Liver (tissue), 9 donors: ENCODE measurements around the gene PRDM1. TPM values are rescaled to one million over a fixed set of nuclear protein-coding genes. Genes with fewer than 3 reads are reported as not detected.

Experiments
- DNase-seq: peaks from one replicate; pipeline ENCODE4 v3.0.0-alpha.2; 2017; ENCODE audit warnings: low spot score
- H3K27ac ChIP-seq, 2 donors: one replicate each; pipeline ENCODE4 v1.7.0; 2013; ENCODE audit warnings: inconsistent platforms in 2 of 2, low read length in 2 of 2, control low read depth in 1 of 2, low read depth in 1 of 2, mild to moderate bottlenecking in 1 of 2
- H3K27me3 ChIP-seq, 4 donors: one replicate each; pipeline versions ENCODE4 v1.6.1 to v1.7.0; 2013; ENCODE audit warnings: low read length in 3 of 4, inconsistent platforms in 1 of 4, mild to moderate bottlenecking in 1 of 4, moderate library complexity in 1 of 4; ENCODE audit not compliant: control insufficient read depth in 4 of 4, insufficient read depth in 4 of 4
- H3K36me3 ChIP-seq, 4 donors: one replicate each; pipeline versions ENCODE4 v1.6.1 to v1.7.0; 2013; ENCODE audit warnings: low read length in 3 of 4, mild to moderate bottlenecking in 3 of 4, low read depth in 1 of 4, moderate library complexity in 1 of 4; ENCODE audit not compliant: control insufficient read depth in 4 of 4, insufficient read depth in 3 of 4
- H3K4me1 ChIP-seq, 4 donors: one replicate each; pipeline versions ENCODE4 v1.6.1 to v1.7.0; 2013; ENCODE audit warnings: low read length in 3 of 4, mild to moderate bottlenecking in 3 of 4, moderate library complexity in 1 of 4; ENCODE audit not compliant: control insufficient read depth in 4 of 4, insufficient read depth in 4 of 4
- H3K4me3 ChIP-seq, 3 donors: one replicate each; pipeline versions ENCODE4 v1.6.1 to v1.7.0; 2013; ENCODE audit warnings: low read length in 3 of 3, control low read depth in 1 of 3, low read depth in 1 of 3, mild to moderate bottlenecking in 1 of 3
- H3K9ac ChIP-seq, 2 donors: one replicate each; pipeline ENCODE4 v1.7.0; 2013; ENCODE audit warnings: low read length in 2 of 2, mild to moderate bottlenecking in 2 of 2, moderate library complexity in 2 of 2, control low read depth in 1 of 2, low read depth in 1 of 2
- H3K9me3 ChIP-seq, 4 donors: one replicate each; pipeline versions ENCODE4 v1.6.1 to v1.7.0; 2013; ENCODE audit warnings: low read length in 3 of 4; ENCODE audit not compliant: control insufficient read depth in 4 of 4
- EGR1 ChIP-seq, 2 donors: IDR thresholded peaks; 2 replicates each; pipeline ENCODE4 v1.6.1; 2016 to 2018; ENCODE audit warnings: antibody characterized with exemption in 2 of 2, low read depth in 2 of 2
- FOXA1 ChIP-seq: IDR thresholded peaks from 2 replicates; pipeline ENCODE4 v1.6.1; 2016; ENCODE audit warnings: antibody characterized with exemption
- FOXA2 ChIP-seq: IDR thresholded peaks from 2 replicates; pipeline ENCODE4 v1.6.1; 2016; ENCODE audit warnings: antibody characterized with exemption
- GABPA ChIP-seq, 2 donors: IDR thresholded peaks in 1 of 2; conservative IDR thresholded peaks in 1 of 2; 2 replicates each; pipeline ENCODE4 v1.6.1; 2016; ENCODE audit warnings: antibody characterized with exemption in 2 of 2, mild to moderate bottlenecking in 1 of 2, moderate library complexity in 1 of 2
- HNF4A ChIP-seq, 2 donors: conservative IDR thresholded peaks; 2 replicates each; pipeline ENCODE4 v1.6.1; 2016; ENCODE audit warnings: antibody characterized with exemption in 2 of 2, mild to moderate bottlenecking in 2 of 2
- HNF4G ChIP-seq: IDR thresholded peaks from 2 replicates; pipeline ENCODE4 v1.6.1; 2016; ENCODE audit warnings: antibody characterized with exemption
- JUND ChIP-seq, 2 donors: IDR thresholded peaks; 2 replicates each; pipeline ENCODE4 v1.6.1; 2016; ENCODE audit warnings: antibody characterized with exemption in 2 of 2
- NR2F2 ChIP-seq: IDR thresholded peaks from 2 replicates; pipeline ENCODE4 v1.6.1; 2016; ENCODE audit warnings: antibody characterized with exemption
- RXRA ChIP-seq, 2 donors: IDR thresholded peaks; 2 replicates each; pipeline ENCODE4 v1.6.1; 2017 to 2018; ENCODE audit warnings: antibody characterized with exemption in 2 of 2, mild to moderate bottlenecking in 1 of 2
- SP1 ChIP-seq: IDR thresholded peaks from 2 replicates; pipeline ENCODE4 v1.6.1; 2018; ENCODE audit warnings: antibody characterized with exemption, mild to moderate bottlenecking
- TAF1 ChIP-seq: conservative IDR thresholded peaks from 2 replicates; pipeline ENCODE4 v1.6.1; 2016; ENCODE audit warnings: antibody characterized with exemption, mild to moderate bottlenecking
- YY1 ChIP-seq: IDR thresholded peaks from 2 replicates; pipeline ENCODE4 v1.6.1; 2016; ENCODE audit warnings: antibody characterized with exemption, mild to moderate bottlenecking
- WGBS: extraction: QIAGEN DNeasy Blood & Tissue Kit; methylation state at CpG from one replicate; pipeline ENCODE4 v1.1.7; 2013; 5-methylcytosine and 5-hydroxymethylcytosine counted together
- polyA plus RNA-seq, 2 donors: library from polyadenylated mRNA; stranded (reverse) in 1 of 2; unstranded in 1 of 2; fragments of 200-250 nt in 1 of 2; fragments of >200 nt in 1 of 2; fragmentation: Nextera tagmentation in 1 of 2; extraction: Ambion mirVana in 1 of 2; gene quantifications; one replicate each; pipeline versions ENCODE4 v1.2.1 to v1.2.3, GENCODE V29; 2013 to 2015
- total RNA-seq, 2 donors: library from RNA; depleted of rRNA; stranded (reverse); fragments of >200 nt; gene quantifications; one replicate each; pipeline ENCODE4 v1.2.3, GENCODE V29; 2014
- TF ChIP-seq, protein P1 (sequence below): IDR thresholded peaks from 2 replicates; pipeline ENCODE4 v1.6.1; 2016; ENCODE audit warnings: antibody characterized with exemption
- TF ChIP-seq, protein P2 (sequence below): IDR thresholded peaks from 2 replicates; pipeline ENCODE4 v1.6.1; 2016; ENCODE audit warnings: antibody characterized with exemption
- TF ChIP-seq, protein P3 (sequence below): IDR thresholded peaks from 2 replicates; pipeline ENCODE4 v1.6.1; 2016; ENCODE audit warnings: antibody characterized with exemption
- TF ChIP-seq, protein P4 (sequence below): fragments of 150-350 bp; IDR thresholded peaks from 2 replicates; pipeline ENCODE4 v1.5.1; 2017; ENCODE audit warnings: improper control_type of control experiment, low read depth, low read length; ENCODE audit not compliant: missing input control
- TF ChIP-seq, protein P5 (sequence below): IDR thresholded peaks from 2 replicates; pipeline ENCODE4 v1.6.1; 2016; ENCODE audit warnings: antibody characterized with exemption, mild to moderate bottlenecking
- donor health status: healthy.
- donor health status: healthy.
- donor health status: healthy.
- donor health status: healthy.
- donor health status: healthy.

Gene PRDM1
- total and polyA plus RNA-seq, 4 donors = 0.37 to 2.8 (median 0.65) TPM

DNA sequence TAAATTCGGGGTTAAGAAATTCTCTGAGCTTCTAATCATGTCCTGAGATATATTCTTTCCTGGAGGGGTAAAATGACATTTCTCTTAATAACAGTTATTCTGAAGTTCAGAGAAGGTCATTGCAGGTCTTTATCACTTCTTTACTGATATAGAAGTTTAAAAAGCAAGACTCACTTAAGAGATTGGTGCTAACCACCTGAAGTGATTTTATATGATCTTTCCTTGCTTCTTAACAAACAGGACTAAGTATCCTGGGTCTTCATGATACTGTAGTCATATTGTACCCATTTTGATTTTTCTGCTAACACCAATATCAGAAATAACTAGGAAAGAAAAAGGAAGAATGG is 39.3 kb upstream of the PRDM1 start:
- Histone ChIP-seq H3K36me3 (no peaks in the 10 kb centered on the region), H3K4me1 (no peaks in the 10 kb centered on the region), H3K9ac (no peak overlapping the region), H3K4me3 (no peak overlapping the region), H3K27me3 (peaks cover 0 to 8% (median 4%) of the 10 kb centered on the region in 4 donors), H3K9me3 (no peaks in the 10 kb centered on the region), H3K27ac (no peak overlapping the region)
- TF ChIP-seq FOXA2 (no peak), EGR1 (IDR thresholded peaks at IDR 0.05; ENCODE audit: low read depth in 2 of 2) (no peak), HNF4A (conservative IDR thresholded peaks at IDR 0.05) (no peak), RXRA (IDR thresholded peaks at IDR 0.05) (no peak), YY1 (no peak), SP1 (no peak)
- TF ChIP-seq, protein P1, sequence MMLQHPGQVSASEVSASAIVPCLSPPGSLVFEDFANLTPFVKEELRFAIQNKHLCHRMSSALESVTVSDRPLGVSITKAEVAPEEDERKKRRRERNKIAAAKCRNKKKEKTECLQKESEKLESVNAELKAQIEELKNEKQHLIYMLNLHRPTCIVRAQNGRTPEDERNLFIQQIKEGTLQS = no peak
- TF ChIP-seq, protein P2, sequence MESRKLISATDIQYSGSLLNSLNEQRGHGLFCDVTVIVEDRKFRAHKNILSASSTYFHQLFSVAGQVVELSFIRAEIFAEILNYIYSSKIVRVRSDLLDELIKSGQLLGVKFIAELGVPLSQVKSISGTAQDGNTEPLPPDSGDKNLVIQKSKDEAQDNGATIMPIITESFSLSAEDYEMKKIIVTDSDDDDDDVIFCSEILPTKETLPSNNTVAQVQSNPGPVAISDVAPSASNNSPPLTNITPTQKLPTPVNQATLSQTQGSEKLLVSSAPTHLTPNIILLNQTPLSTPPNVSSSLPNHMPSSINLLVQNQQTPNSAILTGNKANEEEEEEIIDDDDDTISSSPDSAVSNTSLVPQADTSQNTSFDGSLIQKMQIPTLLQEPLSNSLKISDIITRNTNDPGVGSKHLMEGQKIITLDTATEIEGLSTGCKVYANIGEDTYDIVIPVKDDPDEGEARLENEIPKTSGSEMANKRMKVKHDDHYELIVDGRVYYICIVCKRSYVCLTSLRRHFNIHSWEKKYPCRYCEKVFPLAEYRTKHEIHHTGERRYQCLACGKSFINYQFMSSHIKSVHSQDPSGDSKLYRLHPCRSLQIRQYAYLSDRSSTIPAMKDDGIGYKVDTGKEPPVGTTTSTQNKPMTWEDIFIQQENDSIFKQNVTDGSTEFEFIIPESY = no peak
- TF ChIP-seq, protein P3, sequence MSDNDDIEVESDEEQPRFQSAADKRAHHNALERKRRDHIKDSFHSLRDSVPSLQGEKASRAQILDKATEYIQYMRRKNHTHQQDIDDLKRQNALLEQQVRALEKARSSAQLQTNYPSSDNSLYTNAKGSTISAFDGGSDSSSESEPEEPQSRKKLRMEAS = no peak
- TF ChIP-seq, protein P4, sequence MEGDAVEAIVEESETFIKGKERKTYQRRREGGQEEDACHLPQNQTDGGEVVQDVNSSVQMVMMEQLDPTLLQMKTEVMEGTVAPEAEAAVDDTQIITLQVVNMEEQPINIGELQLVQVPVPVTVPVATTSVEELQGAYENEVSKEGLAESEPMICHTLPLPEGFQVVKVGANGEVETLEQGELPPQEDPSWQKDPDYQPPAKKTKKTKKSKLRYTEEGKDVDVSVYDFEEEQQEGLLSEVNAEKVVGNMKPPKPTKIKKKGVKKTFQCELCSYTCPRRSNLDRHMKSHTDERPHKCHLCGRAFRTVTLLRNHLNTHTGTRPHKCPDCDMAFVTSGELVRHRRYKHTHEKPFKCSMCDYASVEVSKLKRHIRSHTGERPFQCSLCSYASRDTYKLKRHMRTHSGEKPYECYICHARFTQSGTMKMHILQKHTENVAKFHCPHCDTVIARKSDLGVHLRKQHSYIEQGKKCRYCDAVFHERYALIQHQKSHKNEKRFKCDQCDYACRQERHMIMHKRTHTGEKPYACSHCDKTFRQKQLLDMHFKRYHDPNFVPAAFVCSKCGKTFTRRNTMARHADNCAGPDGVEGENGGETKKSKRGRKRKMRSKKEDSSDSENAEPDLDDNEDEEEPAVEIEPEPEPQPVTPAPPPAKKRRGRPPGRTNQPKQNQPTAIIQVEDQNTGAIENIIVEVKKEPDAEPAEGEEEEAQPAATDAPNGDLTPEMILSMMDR = no peak
- WGBS = 73% methylated on average over 1 of the region's 1 CpG
- DNase-seq = no peak

DNA sequence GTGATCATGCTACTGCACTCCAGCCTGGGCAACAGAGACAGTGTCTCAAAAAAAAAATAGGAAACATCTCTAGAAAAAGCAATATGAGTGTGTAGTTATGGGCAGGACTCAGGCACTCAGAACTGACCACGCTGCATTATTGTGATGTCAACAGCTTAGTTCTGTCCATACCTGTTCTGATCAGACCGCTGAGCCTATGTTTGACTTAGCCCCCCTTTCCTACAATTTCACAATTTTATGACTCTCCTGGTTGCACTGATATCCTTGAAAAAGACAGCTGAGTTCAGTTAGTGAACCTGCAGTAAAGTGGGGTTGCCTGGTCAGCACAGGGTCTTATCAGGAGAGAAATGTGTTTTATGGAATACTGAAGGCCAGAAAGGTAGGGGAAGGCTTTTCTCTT is 37.8 kb upstream of the PRDM1 start:
- no peak for DNase-seq
- H3K4me3 ChIP-seq = no peak overlapping the region
- WGBS = 69% methylated on average over 2 of the region's 2 CpGs

More for the DNA sequence above, 37.8 kb upstream of the PRDM1 start:
- Histone ChIP-seq H3K9me3 (no peaks in the 10 kb centered on the region), H3K9ac (no peak overlapping the region), H3K27ac (no peak overlapping the region), H3K36me3 (no peaks in the 10 kb centered on the region), H3K4me1 (no peaks in the 10 kb centered on the region), H3K27me3 (peaks cover 0 to 8% (median 4%) of the 10 kb centered on the region in 4 donors)
- TF ChIP-seq FOXA1 (no peak), TAF1 (no peak), GABPA (IDR thresholded peaks at IDR 0.05 in 1 of 2, conservative IDR thresholded peaks at IDR 0.05 in 1 of 2) (no peak), SP1 (no peak), JUND (IDR thresholded peaks at IDR 0.05) (no peak), EGR1 (IDR thresholded peaks at IDR 0.05; ENCODE audit: low read depth in 2 of 2) (no peak), HNF4G (no peak), NR2F2 (no peak), YY1 (no peak), RXRA (IDR thresholded peaks at IDR 0.05) (no peak)
- TF ChIP-seq, protein P1 = no peak
- TF ChIP-seq, protein P3 = no peak
- TF ChIP-seq, protein P5, sequence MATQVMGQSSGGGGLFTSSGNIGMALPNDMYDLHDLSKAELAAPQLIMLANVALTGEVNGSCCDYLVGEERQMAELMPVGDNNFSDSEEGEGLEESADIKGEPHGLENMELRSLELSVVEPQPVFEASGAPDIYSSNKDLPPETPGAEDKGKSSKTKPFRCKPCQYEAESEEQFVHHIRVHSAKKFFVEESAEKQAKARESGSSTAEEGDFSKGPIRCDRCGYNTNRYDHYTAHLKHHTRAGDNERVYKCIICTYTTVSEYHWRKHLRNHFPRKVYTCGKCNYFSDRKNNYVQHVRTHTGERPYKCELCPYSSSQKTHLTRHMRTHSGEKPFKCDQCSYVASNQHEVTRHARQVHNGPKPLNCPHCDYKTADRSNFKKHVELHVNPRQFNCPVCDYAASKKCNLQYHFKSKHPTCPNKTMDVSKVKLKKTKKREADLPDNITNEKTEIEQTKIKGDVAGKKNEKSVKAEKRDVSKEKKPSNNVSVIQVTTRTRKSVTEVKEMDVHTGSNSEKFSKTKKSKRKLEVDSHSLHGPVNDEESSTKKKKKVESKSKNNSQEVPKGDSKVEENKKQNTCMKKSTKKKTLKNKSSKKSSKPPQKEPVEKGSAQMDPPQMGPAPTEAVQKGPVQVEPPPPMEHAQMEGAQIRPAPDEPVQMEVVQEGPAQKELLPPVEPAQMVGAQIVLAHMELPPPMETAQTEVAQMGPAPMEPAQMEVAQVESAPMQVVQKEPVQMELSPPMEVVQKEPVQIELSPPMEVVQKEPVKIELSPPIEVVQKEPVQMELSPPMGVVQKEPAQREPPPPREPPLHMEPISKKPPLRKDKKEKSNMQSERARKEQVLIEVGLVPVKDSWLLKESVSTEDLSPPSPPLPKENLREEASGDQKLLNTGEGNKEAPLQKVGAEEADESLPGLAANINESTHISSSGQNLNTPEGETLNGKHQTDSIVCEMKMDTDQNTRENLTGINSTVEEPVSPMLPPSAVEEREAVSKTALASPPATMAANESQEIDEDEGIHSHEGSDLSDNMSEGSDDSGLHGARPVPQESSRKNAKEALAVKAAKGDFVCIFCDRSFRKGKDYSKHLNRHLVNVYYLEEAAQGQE = no peak
- TF ChIP-seq, protein P2 = no peak
- TF ChIP-seq, protein P4 = no peak
